Activated T-cell treated with anti-CD3 and anti-CD28 coated beads, Interleukin-2, amount 50 U/mL, for 48 hours (primary cell): ENCODE data around the gene BAIAP2L2.
"Not testable (repeated sequence)": the region's sequence is repeated elsewhere in the genome, so short reads cannot be mapped to it uniquely, and the experiment has no call there.

Source experiments
- DNase-seq, 2 experiments: peaks; one replicate each; pipeline ENCODE4 v3.0.0-alpha.2; 2020

Gene BAIAP2L2, protein sequence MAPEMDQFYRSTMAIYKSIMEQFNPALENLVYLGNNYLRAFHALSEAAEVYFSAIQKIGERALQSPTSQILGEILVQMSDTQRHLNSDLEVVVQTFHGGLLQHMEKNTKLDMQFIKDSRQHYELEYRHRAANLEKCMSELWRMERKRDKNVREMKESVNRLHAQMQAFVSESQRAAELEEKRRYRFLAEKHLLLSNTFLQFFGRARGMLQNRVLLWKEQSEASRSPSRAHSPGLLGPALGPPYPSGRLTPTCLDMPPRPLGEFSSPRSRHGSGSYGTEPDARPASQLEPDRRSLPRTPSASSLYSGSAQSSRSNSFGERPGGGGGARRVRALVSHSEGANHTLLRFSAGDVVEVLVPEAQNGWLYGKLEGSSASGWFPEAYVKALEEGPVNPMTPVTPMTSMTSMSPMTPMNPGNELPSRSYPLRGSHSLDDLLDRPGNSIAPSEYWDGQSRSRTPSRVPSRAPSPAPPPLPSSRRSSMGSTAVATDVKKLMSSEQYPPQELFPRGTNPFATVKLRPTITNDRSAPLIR

DNA sequence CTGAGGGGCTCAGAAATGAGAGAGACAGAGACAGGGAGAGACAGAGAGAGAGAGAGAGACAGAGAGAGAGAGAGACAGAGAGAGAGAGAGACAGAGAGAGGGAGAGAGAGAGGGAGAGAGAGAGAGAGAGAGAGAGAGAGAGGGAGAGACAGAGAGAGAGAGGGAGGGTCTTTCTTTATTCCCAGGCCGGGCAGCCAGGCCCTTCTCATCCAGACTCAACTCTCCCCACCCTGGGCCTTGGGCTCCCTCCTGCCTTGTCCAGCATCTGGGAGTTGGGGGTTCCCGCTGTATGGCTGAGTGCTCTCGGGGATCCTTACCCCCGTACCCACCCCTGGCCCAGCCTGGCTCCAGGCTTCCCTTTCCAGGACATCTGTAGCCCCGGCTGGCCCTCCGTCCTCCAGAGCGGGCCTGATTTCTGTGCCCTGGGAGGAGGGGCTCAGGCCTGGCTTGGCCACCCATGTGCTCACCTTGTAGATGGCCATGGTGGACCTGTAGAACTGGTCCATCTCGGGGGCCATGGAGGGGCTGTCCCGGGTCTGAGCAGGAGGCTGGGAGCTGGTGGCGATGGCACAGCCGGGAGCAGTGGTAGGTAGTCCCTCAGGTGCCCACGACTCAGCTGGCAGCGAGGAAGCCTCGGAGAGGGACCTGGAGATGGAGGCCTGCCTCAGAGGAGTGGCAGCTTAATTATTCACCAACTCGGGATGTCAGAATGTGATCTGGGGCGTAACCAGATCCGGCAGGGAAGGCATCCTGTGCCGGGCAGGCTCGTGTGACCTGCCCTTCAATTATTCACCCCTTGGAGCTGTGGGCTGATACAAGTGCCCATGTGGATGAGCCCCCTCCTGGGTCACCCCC is at the start of gene BAIAP2L2:
Gene BAIAP2L2, minus strand, starts transcription at position 677 of the 855 bp plus-strand sequence. Its CDS starts 159 bp downstream, at position 518.
- no peak for DNase-seq

DNA sequence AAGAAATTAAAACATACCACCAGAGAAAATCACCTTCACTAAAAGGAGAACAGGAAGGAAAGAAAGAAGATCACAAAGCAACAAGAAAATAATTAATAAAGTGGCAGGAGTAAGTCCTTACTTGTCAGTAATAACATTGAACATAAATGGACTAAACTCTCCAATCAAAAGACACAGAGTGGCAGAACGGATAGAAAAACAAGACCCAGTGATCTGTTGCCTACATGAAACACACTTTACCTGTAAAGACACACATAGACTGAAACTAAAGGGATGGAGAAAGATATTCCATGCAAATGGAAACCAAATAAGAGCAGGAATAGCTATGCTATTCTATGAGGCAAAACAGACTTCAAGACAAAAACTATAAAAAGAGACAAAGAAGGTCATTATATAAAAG is 45.2 kb upstream of the BAIAP2L2 start:
- no peak for DNase-seq

DNA sequence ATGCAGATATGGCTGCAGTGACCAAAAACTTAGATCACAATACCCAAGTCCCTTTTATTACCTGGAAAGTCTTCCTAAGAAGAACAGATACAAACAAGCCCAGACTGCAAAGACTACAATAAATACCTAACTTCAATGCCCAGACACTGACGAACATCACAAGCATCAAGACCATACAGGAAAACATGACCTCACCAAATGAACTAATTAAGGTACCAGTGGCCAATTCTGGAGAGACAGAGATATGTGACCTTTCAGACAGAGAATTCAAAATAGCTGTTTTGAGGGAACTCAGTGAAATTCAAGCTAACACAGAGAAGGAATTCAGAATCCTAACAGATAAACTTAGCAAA is 44.1 kb upstream of the BAIAP2L2 start:
- DNase-seq = not testable (repeated sequence)

DNA sequence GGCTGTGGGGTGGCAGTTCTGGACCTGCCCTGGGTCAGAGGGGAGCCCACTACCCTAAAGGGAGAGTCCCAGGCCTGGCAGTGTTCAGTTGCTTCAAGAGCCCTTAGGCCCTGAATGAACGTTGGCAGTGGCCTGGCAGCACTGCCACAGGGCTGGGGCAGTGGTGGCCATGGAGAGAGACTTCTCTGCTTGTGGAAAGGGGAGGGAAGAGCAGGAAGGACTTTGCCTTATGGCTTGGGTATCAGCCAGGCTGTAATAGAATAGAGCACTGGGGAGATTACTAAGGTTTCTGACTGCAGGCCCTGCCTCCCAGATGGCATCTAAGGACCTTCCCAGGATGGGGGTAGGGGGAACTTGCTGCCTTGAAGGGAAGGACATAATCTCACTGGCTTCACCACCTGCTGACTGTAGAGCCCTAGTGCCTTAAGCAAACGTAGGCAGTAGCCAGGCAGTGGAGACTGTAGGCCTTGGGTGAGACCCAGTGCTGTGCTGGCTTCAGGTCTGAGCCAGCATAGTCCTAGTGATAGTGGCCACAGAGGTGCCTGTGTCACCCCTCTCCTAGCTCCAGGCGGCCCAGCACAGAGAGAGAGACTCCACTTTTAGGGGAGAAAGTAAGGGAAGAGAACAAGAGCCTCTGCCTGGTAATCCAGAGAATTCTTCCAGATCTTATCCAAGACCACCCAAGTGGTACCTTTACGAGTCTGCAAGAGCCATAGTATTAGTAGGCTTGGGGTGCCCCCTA is 43.5 kb upstream of the BAIAP2L2 start:
- DNase-seq = no peak

DNA sequence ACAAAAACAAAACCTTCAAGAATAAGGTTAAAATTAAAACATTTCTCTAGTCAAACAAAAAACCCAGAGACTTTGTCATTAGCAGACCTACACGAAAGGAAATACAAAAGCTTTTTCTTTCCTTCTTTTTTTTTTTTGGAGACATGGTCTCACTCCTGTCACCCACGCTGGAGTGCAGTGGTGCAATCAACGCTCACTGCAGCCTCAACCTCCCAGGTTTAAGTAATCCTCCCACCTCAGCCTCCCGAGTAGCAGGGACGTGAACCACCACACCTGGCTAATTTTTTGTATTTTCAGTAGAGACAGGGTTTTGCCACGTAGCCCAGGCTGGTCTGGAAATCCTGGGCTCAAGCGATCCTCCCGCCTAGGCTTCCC is 40.6 kb upstream of the BAIAP2L2 start:
- DNase-seq = no peak

DNA sequence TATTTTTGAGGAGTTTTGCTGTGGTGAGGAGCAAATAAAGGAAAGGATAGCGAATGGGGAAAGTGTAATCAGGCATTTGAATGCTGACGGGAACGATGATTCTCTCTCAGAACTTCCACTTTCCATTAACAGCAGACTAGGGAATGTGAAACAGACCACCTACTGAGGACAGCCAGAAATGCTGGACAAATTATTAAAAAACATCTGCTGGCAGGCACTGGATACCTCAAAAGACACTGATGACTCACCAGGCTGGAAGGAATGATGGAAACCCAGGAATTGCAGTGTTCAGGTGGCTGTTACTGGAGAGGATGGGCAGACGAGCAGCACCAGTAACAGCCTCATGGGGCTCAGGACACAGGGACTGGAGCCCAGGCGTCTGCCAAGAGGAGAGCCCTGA is 37.8 kb upstream of the BAIAP2L2 start:
- DNase-seq = no peak

DNA sequence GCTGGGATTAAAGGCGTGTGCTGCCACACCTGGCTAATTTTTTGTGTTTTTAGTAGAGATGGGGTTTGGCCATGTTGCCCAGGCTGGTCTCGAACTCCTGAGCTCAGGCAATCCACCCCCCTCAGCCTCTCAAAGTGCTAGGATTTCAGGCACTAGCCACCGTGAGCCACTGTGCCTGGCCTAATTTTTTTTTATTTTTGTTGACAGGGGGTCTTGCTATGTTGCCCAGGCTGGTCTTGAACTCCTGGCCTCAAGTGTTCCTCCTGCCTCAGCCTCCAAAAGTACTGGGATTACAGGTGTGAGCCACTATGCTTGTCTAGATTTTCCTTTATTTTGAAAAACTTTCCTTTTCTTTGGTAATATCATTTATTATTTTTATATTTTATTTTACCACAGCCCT is 35.7 kb upstream of the BAIAP2L2 start:
- not testable (repeated sequence) for DNase-seq

DNA sequence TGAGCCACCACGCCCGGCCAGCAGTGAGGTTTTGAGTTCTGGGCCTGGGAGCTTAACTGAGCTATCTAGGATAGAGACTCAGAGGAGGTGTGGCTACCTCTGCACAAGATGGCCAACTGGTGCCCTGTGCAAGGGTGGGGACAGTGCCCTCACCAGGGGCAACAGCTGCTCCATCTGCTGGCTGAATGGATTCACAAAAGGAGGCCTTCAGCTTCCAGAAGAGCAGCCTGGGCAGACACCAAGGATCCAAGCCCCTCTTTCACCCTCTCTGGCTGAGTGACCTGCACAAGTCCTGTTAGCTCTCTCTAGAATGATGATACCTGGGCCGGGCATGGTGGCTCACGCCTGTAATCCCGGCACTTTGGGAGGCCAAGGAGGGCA is 33.5 kb upstream of the BAIAP2L2 start:
- DNase-seq = no peak

DNA sequence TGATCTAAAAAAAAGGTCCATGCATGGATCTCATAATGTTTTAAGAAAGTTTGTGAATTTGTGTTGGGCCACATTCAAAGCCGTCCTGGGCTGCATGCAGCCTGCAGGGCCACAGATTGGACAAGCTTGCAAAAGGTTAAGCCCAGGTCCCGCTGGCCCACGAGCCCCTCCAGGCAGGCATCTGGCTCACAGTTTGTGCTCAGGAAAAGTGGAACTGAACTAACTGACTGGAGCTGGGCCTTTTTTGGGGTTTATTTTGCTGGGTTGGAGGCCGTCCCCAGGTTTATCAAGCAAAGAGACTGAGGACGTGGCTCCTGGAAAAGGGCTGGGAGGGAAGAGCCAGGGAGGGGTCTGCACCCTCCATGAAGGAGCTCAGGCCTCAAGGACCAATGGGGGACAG is 32.1 kb upstream of the BAIAP2L2 start:
- DNase-seq = no peak

DNA sequence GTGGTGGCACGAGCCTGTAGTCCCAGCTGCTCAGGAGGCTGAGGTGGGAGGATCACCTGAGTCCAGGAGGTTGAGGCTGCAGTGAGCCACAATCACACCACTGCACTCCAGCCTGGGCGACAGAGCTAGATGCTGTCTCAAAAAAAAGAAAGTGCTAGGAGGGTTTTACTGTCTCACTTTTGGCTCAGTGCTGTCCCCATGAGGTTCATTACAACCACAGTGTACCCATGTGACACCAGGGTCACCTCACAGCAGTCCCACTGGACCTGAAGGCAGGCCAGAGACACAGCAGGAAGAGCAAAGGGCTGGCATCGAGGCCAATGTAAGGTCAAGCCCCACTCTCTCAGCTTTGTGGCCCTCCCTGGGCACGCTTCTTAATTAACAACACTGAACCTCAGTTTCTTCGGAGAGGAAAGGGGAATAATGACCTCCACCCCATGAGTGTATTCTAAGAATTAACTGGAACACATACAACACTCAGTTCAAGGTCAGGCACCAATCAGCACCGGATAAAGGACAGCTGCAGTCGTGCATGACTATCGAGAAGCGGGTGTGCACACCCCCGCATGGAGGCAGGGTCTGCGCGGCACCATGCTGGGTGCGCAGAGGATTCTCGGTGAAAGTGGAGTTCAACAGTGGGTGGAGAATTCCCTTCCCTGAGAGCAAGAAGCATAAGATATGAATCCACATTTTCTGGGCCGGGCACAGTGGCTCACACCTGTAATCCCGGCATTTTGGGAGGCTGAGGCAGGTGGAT is 30.9 kb upstream of the BAIAP2L2 start:
- no peak for DNase-seq

DNA sequence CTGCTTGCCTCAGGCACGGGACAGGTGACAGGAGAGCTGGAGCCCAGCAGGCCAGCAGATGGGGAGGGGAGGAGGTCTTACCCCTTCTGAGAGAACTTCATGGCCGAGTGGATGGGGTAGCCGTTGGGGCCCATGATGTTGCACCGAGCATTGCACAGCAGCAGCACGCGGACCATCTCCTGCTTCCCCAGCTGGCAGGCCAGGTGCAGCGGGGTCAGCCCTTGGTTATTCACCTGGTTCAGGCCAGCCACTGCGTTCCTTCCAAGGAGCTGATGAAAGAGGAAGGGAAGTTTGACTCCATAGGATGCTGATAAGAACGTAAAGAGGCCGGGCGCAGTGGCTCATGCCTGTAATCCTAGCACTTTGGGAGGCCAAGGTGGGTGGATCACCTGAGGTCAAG is 29.4 kb upstream of the BAIAP2L2 start:
- DNase-seq = no peak

DNA sequence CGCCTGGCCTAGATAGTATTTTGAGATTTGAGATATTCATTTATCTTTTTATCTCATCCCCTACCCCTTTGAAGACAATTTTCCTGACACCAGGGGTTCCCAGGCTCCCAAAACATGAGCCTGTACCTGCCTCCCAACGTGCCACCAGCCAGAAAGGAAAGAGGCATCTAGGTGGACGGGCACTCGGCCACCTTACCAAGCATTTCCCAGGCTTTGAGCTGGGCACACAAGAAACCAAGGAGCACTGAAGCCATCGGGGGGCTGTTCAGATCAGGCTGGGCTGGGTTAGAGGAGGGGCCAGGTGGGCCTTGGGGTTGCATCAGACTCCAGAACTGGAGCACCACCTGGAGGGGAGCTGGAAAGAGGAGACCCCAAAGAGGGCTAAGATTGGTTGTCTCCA is 28.5 kb upstream of the BAIAP2L2 start:
- no peak for DNase-seq

DNA sequence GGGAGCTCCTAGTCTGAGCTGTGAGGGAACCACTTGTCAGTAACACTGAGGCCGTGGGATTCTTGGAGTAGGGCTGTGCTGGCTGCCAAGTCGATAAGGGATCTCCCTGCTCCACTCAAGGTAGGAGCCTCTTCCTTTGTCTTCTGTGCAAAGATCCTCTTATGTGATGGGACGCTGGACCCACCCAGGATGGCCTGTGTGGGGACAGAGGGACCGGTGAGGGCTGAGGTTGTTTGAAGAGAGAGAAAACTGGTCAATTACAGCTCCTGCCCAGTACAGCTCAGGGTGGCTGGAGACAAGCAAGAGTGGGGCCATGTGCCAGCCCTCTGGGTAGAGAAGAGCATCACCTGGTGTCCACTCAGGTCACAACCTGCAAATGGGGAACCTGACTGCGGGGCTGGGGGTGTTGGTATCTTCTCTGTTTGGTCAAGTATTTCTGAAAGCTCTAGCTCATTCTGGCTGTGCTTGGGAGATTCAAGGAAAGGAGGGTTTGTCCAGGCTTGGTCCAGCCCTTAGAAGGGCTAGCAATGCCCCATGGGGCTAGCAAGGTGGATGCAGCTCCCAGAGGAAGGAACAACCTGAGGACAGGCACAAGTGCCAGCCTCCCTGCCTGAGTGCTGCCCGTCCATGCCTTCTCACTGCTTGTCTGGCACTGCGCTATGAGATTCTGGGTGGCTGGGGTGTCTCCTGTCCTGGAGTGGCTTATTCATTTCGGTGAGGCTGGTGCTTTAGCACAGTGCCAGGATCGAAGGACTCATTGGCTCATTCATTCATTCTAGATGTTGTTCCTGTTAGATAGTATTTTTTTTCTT is 27.6 kb upstream of the BAIAP2L2 start:
- no peak for DNase-seq

DNA sequence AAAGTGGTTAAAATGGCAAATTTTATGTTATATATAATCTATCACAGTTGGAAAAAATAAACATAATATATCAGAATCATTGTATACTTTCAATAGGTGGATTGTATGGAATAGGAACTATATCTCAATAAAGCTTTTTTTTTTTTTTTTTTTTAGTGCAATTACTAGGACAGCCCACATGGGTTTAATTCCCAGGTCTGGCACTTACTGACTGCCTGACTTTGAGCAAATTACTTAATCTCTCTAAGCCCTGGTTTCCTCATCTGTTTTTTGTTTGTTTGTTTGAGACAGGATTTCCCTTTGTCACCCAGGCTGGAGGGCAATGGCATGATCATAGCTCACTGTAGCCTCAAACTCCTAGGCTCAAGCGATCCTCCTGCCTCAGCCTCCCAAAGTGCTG is 26.1 kb upstream of the BAIAP2L2 start:
- no peak for DNase-seq

DNA sequence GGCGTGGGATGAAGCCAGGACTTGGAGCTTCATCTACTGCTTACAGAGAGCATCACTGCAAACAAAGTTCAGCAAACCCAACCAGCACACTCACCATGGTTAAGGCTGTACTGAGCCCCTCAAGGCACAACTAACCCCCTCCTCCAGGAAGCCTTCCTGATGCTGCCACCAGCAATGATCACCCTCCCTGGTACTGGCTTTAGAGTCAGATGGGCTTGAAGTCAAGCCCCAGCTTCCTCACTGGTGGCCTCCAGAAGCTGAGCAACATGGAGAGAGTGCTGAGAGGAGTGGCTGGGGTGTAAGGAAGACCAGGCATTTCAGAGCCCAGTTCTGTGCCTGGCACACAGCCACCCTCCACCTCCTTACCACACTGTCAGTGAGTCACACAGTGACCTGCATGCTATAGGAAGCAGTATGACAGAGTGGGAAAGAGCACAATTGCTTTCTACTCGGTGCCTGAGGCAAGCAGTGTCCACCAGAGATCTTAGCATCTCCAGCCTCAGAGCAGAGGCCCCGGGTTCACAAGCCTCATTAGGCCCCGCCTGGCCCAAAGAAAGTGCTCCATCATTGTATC is 24.7 kb upstream of the BAIAP2L2 start:
- no peak for DNase-seq

DNA sequence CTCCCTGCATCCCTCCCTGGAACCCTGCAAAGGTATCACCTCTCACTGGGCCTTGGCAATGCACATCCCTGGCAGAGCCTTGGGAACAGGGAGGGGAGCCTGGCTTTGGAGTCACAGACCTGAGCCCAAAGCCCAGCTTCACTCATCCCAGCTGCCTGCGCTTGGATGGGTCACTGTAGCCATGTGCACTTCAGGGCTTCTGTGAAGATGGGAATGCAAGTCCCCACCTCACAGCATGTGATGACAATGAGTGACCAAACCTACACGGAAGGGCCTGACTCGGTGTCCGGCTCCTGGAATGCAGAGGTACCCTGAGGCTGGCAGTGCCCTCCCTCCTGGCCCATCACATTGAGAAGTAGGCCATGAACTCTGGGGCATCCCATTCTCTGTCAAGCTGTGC is 22.8 kb upstream of the BAIAP2L2 start:
- no peak for DNase-seq

DNA sequence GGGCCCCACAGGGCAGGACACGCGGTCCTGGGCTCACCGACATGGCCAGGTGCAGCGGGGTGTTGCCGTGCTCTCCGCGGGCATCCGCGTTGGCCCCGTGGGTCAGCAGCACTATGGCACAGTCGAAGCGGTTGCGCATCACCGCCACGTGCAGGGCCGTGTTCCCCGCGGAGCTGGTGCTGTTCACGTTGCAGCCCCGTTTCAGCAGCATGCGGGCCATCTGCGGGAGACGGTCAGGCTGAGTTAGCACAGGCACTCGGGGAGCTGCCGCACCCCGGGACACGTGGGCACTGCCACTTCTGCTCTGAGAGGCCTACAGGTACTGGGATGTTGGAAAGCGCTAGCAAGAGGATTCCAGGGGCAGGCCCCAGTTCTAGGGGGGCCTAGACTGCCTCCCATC is 22.3 kb upstream of the BAIAP2L2 start:
- no peak for DNase-seq

DNA sequence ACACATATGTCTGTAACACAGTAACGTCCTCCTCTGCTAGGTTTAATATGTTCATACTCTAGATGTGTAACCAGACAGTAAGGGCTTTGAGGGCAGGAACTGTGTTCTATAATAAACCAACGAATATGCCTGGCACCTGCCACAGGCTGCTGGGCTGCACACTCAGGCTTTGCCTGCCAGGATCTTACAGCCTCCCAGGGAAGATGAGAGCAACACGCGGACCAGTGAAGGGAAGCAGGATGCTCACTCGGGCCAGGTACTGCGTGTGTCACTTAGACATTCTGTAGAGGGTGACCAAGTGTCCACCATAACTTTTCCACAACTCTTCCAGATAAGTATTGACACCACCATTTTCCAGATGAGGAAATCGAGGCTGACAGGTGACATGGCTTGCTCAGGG is 21.7 kb upstream of the BAIAP2L2 start:
- no peak for DNase-seq

DNA sequence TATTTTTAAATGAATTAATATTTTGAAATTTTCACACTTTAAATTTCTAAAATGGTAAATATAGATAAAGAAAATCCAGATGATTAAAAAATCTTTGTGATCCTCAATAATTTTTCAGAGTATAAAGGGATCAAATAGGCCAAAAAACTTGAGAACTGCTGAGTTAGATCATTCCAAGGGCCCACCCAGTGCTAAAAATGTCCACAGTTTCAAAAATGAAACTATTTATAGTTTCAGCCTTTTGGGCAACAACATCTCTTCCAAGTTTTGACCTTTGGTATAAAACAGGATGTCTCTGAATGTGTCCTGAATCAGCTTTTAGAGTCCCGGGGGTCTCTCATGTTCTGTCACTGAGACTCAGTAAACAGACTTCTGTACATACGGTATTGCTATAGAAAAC is 20.9 kb upstream of the BAIAP2L2 start:
- DNase-seq = no peak

DNA sequence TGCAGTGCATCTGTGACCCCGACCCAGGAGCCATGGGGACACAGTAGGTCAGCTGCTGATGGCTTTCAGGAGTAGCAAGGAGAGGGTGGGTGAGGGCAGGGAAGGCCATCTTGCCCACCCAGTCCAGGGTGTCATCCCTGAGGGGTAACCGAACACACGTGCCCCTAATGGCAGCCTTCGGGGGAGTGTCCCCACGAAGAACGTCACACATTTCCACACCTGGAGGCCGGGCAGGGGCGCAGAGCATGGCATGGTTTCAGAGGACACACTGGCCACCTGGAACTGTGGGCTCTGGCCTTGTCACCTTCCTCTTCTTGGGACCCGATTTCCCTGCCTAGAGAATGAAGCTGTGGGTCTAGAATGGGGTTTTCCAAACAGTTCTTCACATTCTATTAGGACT is 19.4 kb upstream of the BAIAP2L2 start:
- DNase-seq = no peak

DNA sequence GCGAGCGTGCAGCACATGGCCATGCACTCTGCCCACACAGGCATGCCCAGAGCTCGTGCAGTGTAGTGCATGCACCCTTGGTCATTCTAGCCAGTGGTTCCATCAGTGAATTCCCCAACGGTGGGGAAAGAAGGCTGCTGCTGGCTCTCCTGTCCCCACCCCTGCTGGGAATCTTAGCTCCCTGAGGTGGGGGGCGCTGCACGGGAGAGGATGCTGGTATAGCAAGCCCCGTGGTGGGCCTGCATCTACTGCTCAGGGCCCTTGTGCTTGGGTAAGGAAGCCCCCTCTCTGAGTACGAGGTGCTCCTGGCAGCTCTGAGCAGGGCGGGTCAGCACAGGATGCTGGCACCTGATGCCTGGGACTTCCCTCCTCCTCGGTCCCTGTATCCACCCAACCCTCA is 18.5 kb upstream of the BAIAP2L2 start:
- DNase-seq = no peak
